Osteoblast (primary cell): ENCODE measurements around the gene SUV39H2. TPM values are rescaled to one million over a fixed set of nuclear protein-coding genes. Genes with fewer than 3 reads are reported as not detected.

ENCODE experiments used
- DNase-seq: peaks from one replicate; pipeline ENCODE4 v3.0.0; 2011; ENCODE audit warnings: low spot score, mixed read lengths; ENCODE audit not compliant: insufficient read length; ENCODE audit errors: missing footprints
- H2AFZ ChIP-seq: 2 replicates; pipeline ENCODE4 v1.6.0; 2011; ENCODE audit warnings: mild to moderate bottlenecking, low read length
- H3K27ac ChIP-seq: 2 replicates; pipeline ENCODE4 v1.5.1; 2011; ENCODE audit warnings: mild to moderate bottlenecking, low read depth, low read length, moderate library complexity
- H3K27me3 ChIP-seq: 2 replicates; pipeline ENCODE4 v1.6.0; 2012; ENCODE audit warnings: mild to moderate bottlenecking, control low read depth, inconsistent platforms, low read length, moderate library complexity; ENCODE audit not compliant: insufficient read depth
- H3K36me3 ChIP-seq: 2 replicates; pipeline ENCODE4 v1.5.1; 2011; ENCODE audit warnings: mild to moderate bottlenecking, low read length, control low read depth, moderate library complexity; ENCODE audit not compliant: insufficient read depth
- H3K4me1 ChIP-seq: 2 replicates; pipeline ENCODE4 v1.5.1; 2011; ENCODE audit warnings: mild to moderate bottlenecking, low read length, control low read depth, moderate library complexity; ENCODE audit not compliant: insufficient read depth
- H3K4me2 ChIP-seq: 2 replicates; pipeline ENCODE4 v1.6.0; 2011; ENCODE audit warnings: mild to moderate bottlenecking, low read length; ENCODE audit not compliant: insufficient read depth
- H3K4me3 ChIP-seq: fragments of 200-600 bp; sonication (generic); 3 replicates; pipeline ENCODE4 v1.5.1; 2012; ENCODE audit warnings: mild to moderate bottlenecking, low read length, inconsistent platforms; ENCODE audit not compliant: insufficient read depth
- H3K79me2 ChIP-seq: 2 replicates; pipeline ENCODE4 v1.6.0; 2012; ENCODE audit warnings: mild to moderate bottlenecking, low read length, control low read depth, inconsistent platforms; ENCODE audit not compliant: insufficient read depth
- H3K9me3 ChIP-seq: 2 replicates; pipeline ENCODE4 v1.5.1; 2011; ENCODE audit warnings: low read depth, low read length, control low read depth
- H4K20me1 ChIP-seq: 2 replicates; pipeline ENCODE4 v1.6.0; 2012; ENCODE audit warnings: mild to moderate bottlenecking, low read length, control low read depth; ENCODE audit not compliant: insufficient read depth
- CTCF ChIP-seq: IDR thresholded peaks from 2 replicates; pipeline ENCODE4 v1.5.1; 2011; ENCODE audit warnings: mild to moderate bottlenecking, low read depth, low read length, moderate library complexity; ENCODE audit errors: extremely low read depth
- total RNA-seq: library from RNA; depleted of rRNA; stranded (reverse); fragments of >200 nt; gene quantifications from 2 replicates; pipeline ENCODE4 v1.2.3, GENCODE V29; 2012

The SUV39H2 gene, protein sequence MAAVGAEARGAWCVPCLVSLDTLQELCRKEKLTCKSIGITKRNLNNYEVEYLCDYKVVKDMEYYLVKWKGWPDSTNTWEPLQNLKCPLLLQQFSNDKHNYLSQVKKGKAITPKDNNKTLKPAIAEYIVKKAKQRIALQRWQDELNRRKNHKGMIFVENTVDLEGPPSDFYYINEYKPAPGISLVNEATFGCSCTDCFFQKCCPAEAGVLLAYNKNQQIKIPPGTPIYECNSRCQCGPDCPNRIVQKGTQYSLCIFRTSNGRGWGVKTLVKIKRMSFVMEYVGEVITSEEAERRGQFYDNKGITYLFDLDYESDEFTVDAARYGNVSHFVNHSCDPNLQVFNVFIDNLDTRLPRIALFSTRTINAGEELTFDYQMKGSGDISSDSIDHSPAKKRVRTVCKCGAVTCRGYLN
- total RNA-seq, result 5.3 and 6.9 TPM in 2 replicates

- DNase-seq, result peak; percentile 100
- Histone ChIP-seq H3K27ac (peak within 1 kb of the TSS; percentile 91), H3K27me3 (no peaks in the 10 kb centered on the region), H3K36me3 (no peaks in the 10 kb centered on the region), H4K20me1 (no peaks in the 10 kb centered on the region), H3K9me3 (no peaks in the 10 kb centered on the region), H3K4me2 (peak within 1 kb of the TSS; percentile 88), H3K79me2 (peaks cover 61% of the 10 kb centered on the region), H2AFZ (peak within 1 kb of the TSS; percentile 98), H3K4me1 (peaks cover 18% of the 10 kb centered on the region), H3K4me3 (peak within 1 kb of the TSS; percentile 93)
- no peak for TF ChIP-seq CTCF
These were observed at the start of gene SUV39H2 for GRCh38 chr10:14878266-14879123. TSS of gene SUV39H2 (plus strand) at chr10:14878866. CDS start at chr10:14878889, 23 bp downstream.

DNA sequence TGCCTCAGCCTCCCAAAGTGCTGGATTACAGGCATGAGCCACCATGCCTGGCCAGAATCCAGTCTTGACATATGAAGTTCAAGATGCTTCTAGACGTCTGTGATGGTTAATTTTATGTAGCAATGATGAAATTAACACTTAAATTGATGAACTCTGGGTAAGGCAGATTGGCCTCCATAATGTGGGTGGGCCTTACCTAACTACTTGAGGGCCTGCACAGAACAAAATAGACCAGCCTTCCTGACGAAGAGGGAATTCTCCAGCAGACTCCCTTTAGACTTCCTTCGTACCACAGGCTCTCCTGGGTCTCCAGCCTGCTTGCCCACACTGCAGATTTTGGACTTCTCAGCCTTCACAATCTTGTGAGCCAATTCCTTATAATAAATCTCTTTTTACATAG, 45.6 kb upstream of the SUV39H2 start:
- H3K4me3 ChIP-seq, result no peak overlapping the region
- no peak for DNase-seq
- H3K79me2 ChIP-seq, result peaks cover under 1% of the 10 kb centered on the region
- H3K9me3 ChIP-seq, result no peaks in the 10 kb centered on the region
- no peak overlapping the region for H2AFZ ChIP-seq
- H3K4me1 ChIP-seq, result peaks cover 9% of the 10 kb centered on the region
- H3K27me3 ChIP-seq, result no peaks in the 10 kb centered on the region
- peaks cover 3% of the 10 kb centered on the region for H3K36me3 ChIP-seq
- H4K20me1 ChIP-seq, result no peaks in the 10 kb centered on the region
- H3K4me2 ChIP-seq, result no peak overlapping the region
- TF ChIP-seq CTCF, result no peak
- no peak overlapping the region for H3K27ac ChIP-seq

GRCh38 chr10:14836208-14836607, 42.5 kb upstream of the SUV39H2 start:
- Histone ChIP-seq H3K4me2 (no peak overlapping the region), H3K4me3 (no peak overlapping the region), H3K36me3 (peaks cover 13% of the 10 kb centered on the region), H4K20me1 (peaks cover 4% of the 10 kb centered on the region), H2AFZ (no peak overlapping the region), H3K79me2 (peaks cover 27% of the 10 kb centered on the region), H3K4me1 (peaks cover 12% of the 10 kb centered on the region), H3K27me3 (no peaks in the 10 kb centered on the region), H3K27ac (no peak overlapping the region), H3K9me3 (no peaks in the 10 kb centered on the region)
- no peak for TF ChIP-seq CTCF
- no peak for DNase-seq
